NT2/D1 (cell line): ENCODE results near the gene TAGLN2.

Experiments used
- SUZ12 ChIP-seq: IDR thresholded peaks from 2 replicates; pipeline ENCODE4 v1.6.1; 2011; ENCODE audit not compliant: insufficient read length, insufficient read depth; ENCODE audit errors: extremely low read depth
- YY1 ChIP-seq: IDR thresholded peaks from 2 replicates; pipeline ENCODE4 v1.6.1; 2011; ENCODE audit not compliant: insufficient read length, insufficient read depth
- ZNF274 ChIP-seq: IDR thresholded peaks from 2 replicates; pipeline ENCODE4 v1.6.1; 2011; ENCODE audit warnings: mild to moderate bottlenecking, low read depth, low read length

GRCh38 chr1:159931101-159931794, 5.9 kb upstream of the TAGLN2 start:
- TF ChIP-seq ZNF274 (no peak), SUZ12 (no peak), YY1 (no peak)
